Measurements from ENCODE around the gene ELP5.

The ELP5 gene

DNA sequence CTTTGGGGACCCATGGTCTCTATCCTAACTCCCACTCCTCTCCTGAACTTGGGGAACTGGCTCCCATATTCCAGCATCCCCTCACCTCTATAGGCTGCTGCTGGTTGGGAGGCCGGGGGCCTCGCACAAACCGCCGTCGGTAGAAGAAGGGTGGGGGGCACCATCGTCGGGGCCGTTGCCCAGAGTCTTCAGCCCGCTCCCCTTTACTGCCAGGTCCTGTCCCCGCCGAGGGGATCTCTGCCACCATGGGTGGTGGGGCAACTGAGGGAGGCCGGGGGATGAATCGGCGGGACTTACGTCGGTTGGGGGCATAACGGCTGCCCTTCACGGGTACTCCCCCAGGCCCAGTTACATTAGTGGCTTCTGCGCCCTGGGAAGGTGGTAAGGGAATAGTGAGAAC lies 38.2 kb downstream of the ELP5 start:
- DNase-seq: no peak

DNA sequence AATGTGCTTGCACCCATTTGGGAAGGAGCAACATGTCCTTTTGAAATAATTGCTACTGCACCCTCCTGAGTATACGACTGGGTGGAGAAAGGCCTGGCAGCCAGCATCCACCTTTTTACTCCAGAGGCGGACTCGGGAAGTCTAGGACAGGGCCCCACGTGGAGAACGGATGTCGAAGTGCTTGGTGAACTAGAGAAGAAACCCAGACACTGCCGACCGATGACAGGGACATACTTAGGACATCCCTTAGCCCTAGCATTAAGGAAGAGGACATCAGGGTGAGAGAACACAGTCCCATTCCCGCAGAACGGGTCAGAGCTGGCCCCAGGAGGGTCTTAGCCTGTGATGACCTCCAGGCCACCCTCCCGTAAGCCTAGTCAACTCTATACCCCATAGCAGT lies 38.7 kb downstream of the ELP5 start:
- DNase-seq: no peak

DNA sequence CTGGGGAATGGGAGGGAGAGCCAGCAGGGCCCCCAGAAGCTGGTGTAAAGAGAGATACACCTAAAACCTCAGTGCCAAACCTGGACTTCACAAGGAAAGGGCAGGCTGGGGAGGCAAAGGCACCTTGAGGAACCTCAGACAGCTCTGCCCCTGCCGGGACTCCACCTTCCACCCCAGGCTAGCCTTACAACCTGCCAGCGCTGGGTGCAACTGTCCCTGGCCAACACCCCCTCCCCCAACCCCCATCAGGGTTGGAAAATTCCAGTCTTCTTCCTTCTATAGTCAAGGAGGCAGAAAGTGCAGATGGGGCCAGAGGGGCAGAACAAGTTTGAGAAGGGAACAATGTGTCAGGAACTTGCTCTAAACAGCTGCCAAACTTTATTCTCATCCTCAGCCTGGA lies 40.2 kb downstream of the ELP5 start:
- no peak for DNase-seq

DNA sequence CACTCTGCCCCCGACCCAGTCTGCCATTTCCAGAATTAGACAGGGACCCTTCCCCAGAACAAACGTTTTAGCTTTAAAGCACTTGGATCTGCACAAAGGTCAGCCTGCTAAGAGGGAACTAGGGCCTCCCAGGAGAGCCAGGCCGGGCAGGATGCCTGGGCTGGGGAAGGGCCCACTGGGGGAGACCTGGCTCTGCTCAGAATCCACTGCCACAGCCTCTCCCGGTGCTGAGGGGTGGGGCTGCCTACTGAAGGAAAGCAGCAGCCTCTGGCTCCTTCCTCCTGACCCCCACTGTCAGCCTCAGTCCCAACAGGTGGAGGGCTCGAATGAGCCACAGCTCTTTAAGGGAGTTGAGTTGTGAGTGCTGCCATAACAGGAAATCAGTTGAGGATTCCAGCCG lies 40.7 kb downstream of the ELP5 start:
- DNase-seq: no peak

DNA sequence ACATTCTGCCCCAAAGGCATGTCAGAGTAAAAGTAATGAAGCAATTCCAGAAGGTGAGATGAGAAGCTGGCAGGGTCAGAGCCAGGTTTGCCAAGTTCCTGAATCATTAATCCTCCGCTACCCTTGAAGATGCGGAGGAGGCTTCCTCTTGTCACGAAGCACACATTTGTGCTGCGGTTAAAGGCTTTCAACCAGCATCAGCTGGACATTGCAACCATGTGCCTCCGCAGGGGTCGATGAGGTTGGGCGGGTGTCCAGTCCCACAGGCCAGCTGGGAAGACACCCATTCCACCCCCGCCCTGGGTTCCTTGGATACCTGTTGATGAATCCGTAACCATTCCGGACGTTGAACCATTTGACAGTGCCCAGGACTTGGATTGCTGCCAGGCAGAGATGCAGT lies 41.1 kb downstream of the ELP5 start:
- DNase-seq: no peak

DNA sequence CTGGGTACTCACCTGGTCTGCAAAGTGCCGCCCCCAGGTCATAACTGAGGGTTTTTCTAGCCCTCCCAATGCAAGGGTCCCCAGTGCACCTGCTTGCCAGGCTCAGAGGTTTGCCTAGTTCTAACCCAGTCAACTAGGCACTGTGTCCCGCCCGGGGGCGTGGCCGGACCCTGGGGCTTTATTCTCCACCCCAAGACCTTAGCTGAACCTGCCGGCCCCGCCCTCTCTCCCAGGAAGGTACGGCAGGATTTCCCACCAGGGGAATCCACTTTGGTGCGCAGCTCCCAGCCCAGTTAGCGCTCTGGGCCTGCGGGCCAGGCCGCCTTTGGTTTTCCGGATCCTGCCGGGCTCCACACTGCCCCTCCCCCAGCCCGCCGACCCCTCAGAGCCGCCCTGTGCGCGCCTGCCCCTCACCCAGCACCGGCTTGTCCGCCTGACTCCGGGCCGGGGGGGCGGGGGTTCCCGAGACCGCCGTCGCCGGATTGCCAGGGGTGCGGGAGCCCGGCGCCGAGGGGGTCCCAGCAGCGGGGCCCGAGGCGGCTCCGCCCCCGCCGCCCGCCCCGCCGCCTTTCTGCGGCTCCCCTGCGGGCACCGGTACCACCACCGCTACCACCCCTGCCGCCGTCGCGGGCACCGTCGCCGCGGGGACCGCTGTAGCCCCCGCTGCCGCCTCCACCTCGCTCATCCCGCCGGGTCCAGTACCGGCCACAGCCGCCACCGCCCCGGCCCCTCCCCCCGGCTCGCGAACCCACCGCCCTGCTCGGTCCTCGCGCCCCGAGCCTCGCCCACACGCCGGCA lies 42.0 kb downstream of the ELP5 start:
- DNase-seq: no peak

DNA sequence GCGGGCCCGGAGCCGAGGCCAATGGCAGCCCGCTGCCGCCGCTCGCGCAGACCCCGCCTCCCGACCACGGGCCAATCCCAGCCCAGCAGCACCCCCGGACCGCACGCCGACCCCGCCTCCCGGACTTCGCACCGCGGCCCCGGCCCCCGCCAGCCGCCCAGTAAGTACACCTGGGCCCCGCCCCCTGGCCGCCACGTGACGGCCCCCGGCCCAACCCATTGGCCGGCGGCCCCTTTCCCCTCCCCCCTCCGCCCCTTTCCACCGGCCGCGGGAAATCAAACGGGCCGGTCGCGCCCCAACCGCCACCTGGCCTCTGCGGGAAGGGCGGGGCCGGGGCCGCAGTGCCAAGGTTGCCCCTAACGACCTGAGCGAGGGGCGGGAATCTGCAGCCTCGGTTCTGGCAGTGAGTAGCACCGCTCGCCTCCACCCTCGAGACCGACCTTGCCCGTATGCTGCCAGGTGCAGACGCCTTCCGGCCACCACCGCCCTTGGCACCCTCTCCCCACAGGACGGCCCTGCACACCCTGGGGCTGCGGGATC lies 42.7 kb downstream of the ELP5 start, which contains the start of gene YBX2:
Gene YBX2, minus strand, starts transcription at position 26 of the 540 bp plus-strand sequence. CDS start 139 bp downstream, outside the sequence.
- peak; percentile 86 for DNase-seq

DNA sequence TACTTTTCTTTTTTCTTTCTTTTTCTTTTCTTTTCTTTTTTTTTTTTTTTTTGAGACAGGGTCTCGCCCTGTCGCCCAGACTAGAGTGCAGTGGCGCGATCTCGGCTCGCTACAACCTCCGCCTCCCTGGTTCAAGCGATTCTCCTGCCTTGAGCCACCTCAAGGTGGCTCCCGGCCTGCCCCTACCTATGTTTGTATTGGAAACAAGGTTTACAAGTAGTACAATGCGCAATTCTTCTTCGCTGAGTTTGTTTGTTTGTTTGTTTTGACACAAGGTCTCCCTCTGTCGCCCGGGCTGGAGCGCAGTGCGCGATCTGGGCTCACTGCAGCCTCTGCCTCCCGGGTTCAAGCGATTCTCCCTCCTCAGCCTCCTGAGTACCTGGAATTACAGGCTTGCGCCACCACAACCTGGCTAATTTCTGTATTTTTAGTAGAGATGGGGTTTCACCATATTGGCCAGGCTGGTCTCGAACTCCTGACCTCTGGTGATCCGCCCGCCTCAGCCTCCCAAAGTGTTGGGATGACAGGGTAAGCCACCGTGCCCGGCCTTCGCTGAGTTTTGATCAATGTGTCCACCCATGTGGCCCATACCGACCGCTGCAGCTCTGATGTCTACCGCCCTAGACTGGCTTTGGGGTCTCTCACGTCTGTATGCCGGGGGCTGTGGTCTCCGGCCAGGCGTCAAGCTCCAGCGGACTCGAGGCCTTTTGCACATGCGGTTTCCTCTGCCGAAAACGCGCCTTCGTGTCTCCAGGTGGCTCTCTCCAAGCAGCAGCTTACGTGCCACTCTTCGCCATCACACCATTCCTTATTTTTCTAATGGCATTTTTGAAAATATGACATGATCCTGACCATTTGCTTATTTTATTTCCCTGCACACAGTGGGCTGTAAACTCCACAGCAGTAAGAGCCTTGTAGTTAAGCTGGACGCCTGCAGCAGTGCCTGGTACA lies 43.5 kb downstream of the ELP5 start:
- DNase-seq: no peak

DNA sequence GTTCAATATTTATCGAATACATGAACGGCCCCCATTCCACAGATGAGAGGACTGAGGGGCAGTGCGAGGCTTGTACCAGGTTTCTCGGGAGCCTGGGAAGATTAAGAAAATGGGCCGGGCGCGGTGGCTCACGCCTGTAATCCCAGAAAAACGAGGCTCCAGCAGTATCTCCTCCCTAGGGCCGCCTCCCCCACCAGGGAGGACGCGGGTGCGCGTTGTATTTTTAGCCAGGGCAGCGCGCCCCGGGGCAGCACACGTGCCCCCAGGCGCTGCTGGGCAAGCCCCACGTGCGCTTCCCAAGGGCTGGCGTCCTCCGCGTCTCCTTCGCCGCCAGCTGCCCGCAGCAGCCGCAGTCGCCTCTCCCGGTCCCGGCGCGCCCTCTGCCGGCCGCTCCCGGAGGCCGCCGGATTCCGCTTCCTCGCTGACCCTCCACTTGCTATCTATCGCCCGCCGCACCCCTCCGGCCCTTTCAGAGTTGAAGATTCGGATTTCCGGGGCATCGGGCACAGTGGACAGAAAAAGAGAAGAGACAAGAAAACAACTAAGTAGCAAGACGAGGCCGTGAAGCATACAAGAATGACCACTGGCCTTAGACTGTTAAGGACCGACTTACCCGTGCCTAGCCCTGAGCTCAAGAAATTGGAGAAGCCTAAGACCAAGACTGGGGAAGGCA lies 44.3 kb downstream of the ELP5 start:
- DNase-seq: peak; percentile 66

DNA sequence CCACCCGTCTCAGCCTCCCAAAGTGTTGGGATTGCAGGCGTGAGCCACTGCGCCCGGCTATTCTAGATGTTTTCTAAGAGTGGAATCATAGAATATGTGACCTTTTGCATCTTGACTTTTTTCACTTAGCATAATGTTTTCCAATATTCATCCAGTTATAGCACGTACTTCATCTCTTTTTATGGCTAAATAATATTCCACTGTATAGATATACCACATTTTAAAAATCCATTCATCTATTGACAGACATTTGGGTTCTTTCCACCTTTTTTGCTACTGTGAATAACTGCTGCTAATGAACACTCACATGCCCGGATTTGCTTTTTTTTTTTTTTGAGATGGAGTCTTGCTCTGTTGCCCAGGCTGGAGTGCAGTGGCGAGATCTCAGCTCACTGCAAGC lies 52.2 kb downstream of the ELP5 start:
- DNase-seq: no peak

DNA sequence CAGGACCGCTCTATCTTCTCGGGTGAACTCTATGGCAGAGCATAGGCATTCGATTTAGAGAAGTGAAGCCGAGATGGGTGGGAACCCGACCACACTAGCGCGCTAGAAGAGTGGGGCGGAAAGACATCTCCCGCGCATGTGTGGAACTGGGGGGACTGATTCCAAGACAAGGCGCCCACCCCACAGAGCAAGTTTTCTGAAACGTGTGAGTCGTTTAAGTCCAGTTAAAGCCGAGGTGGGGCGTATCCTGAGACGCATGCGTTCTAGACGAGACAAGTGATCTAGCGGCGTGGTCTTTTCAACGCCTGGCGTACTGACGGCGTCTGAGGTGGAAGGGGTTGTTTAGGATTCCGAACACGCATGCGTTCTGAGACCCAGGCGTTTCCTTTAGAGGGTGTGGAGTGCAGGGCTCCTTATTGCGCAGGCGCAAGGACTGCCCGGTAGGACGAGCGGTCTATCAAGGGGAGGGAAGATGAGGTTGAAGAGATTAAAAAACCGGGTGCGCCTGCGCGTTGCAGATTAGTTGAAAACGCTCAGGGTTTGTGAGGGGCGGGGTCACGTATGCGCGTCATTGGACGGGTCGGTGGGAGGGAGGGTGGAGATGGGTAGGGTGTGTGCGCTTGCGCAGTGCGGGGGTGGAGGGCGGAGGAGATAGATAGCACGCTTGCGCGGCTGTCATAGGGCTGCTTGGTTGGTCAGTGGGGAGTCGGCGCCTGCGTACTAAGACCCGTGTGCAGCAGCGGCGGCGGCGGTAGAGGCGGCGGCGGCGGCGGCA lies 55.1 kb downstream of the ELP5 start, which contains the start of gene EIF5A:
Gene EIF5A, plus strand, starts transcription at position 718 of the 775 bp plus-strand sequence. CDS start 2,008 bp downstream, outside the sequence.
- peak; percentile 100 for DNase-seq

DNA sequence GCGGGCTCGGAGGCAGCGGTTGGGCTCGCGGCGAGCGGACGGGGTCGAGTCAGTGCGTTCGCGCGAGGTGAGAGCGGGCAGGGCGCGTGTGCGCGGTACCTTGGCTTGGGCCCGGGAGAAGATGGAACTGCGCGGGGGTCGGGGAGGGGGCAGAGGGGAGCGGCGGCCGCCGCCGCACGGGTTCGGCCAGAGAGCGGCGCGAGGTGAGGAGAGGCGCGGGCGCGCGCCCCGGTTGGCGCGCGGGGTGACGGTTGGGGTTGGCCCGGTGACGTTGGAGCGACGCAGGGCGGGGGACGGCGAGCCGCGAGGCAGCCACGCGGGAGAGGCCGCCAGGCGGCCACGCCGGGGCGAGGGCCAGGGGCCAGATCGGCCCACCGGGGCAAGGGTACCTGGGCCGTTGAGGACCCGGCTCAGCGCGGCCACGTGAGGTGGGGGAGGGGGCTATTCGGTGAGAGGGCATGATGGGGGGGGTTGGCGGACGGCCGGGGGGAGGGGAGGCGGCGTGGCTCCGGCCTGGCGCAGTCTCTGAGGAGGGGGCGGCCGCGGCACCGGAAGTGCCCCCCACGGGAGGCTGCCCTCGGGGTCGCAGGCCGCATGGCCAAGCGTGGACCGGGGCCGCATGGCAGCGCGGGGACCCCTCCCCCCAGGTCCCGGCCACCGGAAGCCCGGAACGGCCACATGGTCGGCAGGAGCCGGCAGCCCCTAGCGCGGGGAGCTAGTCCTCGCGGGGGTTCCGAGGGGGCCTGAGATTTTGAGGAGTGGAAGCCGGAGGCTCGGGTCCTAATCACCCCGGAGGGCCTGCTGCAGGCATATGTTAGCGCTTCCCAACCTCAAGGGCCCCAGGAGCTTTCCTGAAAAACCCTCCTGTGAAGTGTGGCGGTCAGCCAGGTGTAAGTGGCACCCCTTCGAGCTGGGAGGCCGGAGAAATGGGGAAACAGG lies 55.9 kb downstream of the ELP5 start:
- DNase-seq: peak; percentile 41

DNA sequence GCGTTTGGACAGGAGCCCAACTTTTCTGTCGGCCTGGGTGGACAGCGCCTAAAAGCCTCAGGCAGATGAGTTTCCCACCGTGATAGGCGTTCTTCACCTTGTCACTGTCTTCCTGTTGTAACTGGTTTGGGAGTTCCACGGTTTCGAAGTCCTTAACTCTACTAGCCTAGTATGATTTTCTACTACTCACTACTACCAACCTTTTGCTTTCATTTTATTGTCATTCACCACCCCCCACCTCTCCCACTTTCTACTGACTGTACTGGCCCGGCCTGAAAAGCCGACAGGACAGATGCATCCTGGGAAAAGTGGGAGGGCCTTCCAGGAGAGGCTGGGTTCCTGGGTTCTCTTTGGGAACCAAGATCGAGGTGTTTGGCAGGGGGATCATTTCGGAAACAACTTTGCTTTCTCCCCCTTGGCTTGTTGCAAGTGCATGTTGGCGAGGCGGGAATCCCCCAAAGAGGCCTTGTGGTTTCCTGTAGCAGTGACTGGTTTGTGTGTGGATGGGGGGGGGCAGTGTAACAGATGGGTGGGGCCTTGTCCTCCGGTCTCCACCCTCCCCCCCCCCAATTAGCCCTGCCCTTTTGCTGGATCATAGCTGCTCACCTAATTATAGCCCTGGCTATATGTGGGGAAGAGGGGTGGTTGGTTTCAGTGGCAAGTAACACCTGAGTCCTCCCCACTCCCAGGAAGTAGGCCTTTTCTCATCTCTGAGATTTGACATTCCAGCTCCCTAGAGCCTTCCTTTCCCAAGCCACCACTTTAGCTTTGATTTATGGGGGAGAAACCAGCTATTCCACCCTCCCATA lies 56.8 kb downstream of the ELP5 start:
- DNase-seq: peak; percentile 68
